GM23248 (cell line): ENCODE results near the gene PTPRU. TPM values are rescaled to one million over a fixed set of nuclear protein-coding genes. Genes with fewer than 3 reads are reported as not detected.

Experiments
- DNase-seq: peaks from one replicate; pipeline ENCODE4 v3.0.0-alpha.2; 2015
- H2AFZ ChIP-seq: fragments of 200-600 bp; sonication (generic); 2 replicates; pipeline ENCODE4 v1.6.1; 2016; ENCODE audit warnings: antibody characterized with exemption
- H3F3A ChIP-seq: fragments of 200-600 bp; sonication (generic); 2 replicates; pipeline ENCODE4 v1.6.1; 2016; ENCODE audit warnings: mild to moderate bottlenecking, antibody characterized with exemption, mixed run types; ENCODE audit not compliant: insufficient read depth
- H3K27ac ChIP-seq: fragments of 200-600 bp; sonication (generic); 2 replicates; pipeline ENCODE4 v1.5.1; 2016; ENCODE audit warnings: mild to moderate bottlenecking
- H3K27me3 ChIP-seq: fragments of 200-600 bp; sonication (generic); replicated peaks from 2 replicates; pipeline ENCODE4 v1.6.1; 2016; ENCODE audit warnings: mild to moderate bottlenecking; ENCODE audit not compliant: insufficient read depth
- H3K36me3 ChIP-seq: fragments of 200-600 bp; sonication (generic); 2 replicates; pipeline ENCODE4 v1.6.1; 2016; ENCODE audit warnings: low read depth, mild to moderate bottlenecking
- H3K4me1 ChIP-seq: fragments of 200-600 bp; sonication (generic); 2 replicates; pipeline ENCODE4 v1.6.1; 2016; ENCODE audit warnings: mild to moderate bottlenecking; ENCODE audit not compliant: insufficient read depth
- H3K4me2 ChIP-seq: fragments of 200-600 bp; sonication (generic); one replicate; pipeline ENCODE4 v1.6.1; 2016; ENCODE audit warnings: mild to moderate bottlenecking; ENCODE audit not compliant: unreplicated experiment
- H3K4me3 ChIP-seq: fragments of 200-600 bp; sonication (generic); 2 replicates; pipeline ENCODE4 v1.5.1; 2016; ENCODE audit warnings: mild to moderate bottlenecking
- H3K79me2 ChIP-seq: fragments of 200-600 bp; sonication (generic); 2 replicates; pipeline ENCODE4 v1.6.1; 2016; ENCODE audit warnings: mild to moderate bottlenecking; ENCODE audit not compliant: insufficient read depth
- H3K9ac ChIP-seq: fragments of 200-600 bp; sonication (generic); 2 replicates; pipeline ENCODE4 v1.6.1; 2016; ENCODE audit warnings: mild to moderate bottlenecking
- H3K9me2 ChIP-seq: fragments of 200-600 bp; sonication (generic); 2 replicates; pipeline ENCODE4 v1.6.1; 2016; ENCODE audit warnings: mixed run types, mild to moderate bottlenecking, moderate library complexity; ENCODE audit not compliant: insufficient read depth
- H3K9me3 ChIP-seq: fragments of 200-600 bp; sonication (generic); one replicate; pipeline ENCODE4 v1.6.1; 2017; ENCODE audit warnings: low read depth
- H4K20me1 ChIP-seq: fragments of 200-600 bp; sonication (generic); 2 replicates; pipeline ENCODE4 v1.6.0; 2016; ENCODE audit not compliant: insufficient read depth
- EZH2 ChIP-seq: fragments of 200-600 bp; sonication (generic); IDR thresholded peaks from 2 replicates; pipeline ENCODE4 v1.6.1; 2018; ENCODE audit warnings: antibody characterized with exemption, mild to moderate bottlenecking; ENCODE audit not compliant: insufficient read depth, poor library complexity, severe bottlenecking
- EZH2phosphoT487 ChIP-seq: fragments of 200-600 bp; sonication (generic); IDR thresholded peaks from 2 replicates; pipeline ENCODE4 v1.6.1; 2018; ENCODE audit warnings: antibody characterized with exemption, moderate library complexity, mild to moderate bottlenecking, low read depth; ENCODE audit not compliant: insufficient read depth
- WGBS, 2 experiments: methylation state at CpG; one replicate each; pipeline ENCODE4 v1.1.6; 2015 to 2017; ENCODE audit warnings: low lambda C conversion rate in 2 of 2, low coverage in 1 of 2; ENCODE audit errors: missing lambda C conversion rate in 2 of 2; 5-methylcytosine and 5-hydroxymethylcytosine counted together
- in situ Hi-C: fragments of 300-500 bp; cut with MboI; formaldehyde crosslinking; loops from 2 replicates; pipeline ENCODE4 v1.15.0; 2020
- polyA plus RNA-seq: library from polyadenylated mRNA; unstranded; fragments of >200 nt; fragmentation: Nextera tagmentation; extraction: Ambion mirVana; gene quantifications from 2 replicates; pipeline ENCODE4 v1.2.1, GENCODE V29; 2016
- total RNA-seq: library from RNA; depleted of rRNA; stranded (reverse); fragments of >200 nt; shearing (Covaris generic); gene quantifications from 2 replicates; pipeline ENCODE4 v1.2.3, GENCODE V29; 2014

The PTPRU gene
- total and polyA plus RNA-seq, 2 experiments from 2014 or later, result 6.2 to 16.8 TPM

- H3K9ac ChIP-seq, result no peak overlapping the region
- DNase-seq, result no peak
- no peak overlapping the region for H2AFZ ChIP-seq
- no peaks in the 10 kb centered on the region for H4K20me1 ChIP-seq
- no peaks in the 10 kb centered on the region for H3K79me2 ChIP-seq
- peaks cover 8% of the 10 kb centered on the region for H3K4me1 ChIP-seq
- H3K36me3 ChIP-seq, result 0 out of 2 replicates have a peak, but pooled peaks cover 10% of the 10 kb centered on the region
- H3K27me3 ChIP-seq, result no peaks in the 10 kb centered on the region
- H3K4me2 ChIP-seq, result no peak overlapping the region
- in situ Hi-C loops, result no loop called here
- TF ChIP-seq EZH2, result no peak
- no peak for TF ChIP-seq EZH2phosphoT487
- no peaks in the 10 kb centered on the region for H3F3A ChIP-seq
- H3K4me3 ChIP-seq, result no peak overlapping the region
- no peak overlapping the region for H3K27ac ChIP-seq
- WGBS, 2 experiments, result 98% methylated on average over 4 of the region's 4 CpGs
- no peaks in the 10 kb centered on the region for H3K9me3 ChIP-seq
- H3K9me2 ChIP-seq, result no peaks in the 10 kb centered on the region
Measured at GRCh38 chr1:29208442-29208841, 27.9 kb upstream of the PTPRU start.

- H3K79me2 ChIP-seq, result no peaks in the 10 kb centered on the region
- no peaks in the 10 kb centered on the region for H3K27me3 ChIP-seq
- H3K9me3 ChIP-seq, result no peaks in the 10 kb centered on the region
- in situ Hi-C loops, result no loop called here
- 72 to 84% methylated on average over 5 of the region's 5 CpGs for WGBS, 2 experiments
- DNase-seq, result peak; percentile 58
- H3K27ac ChIP-seq, result no peak overlapping the region
- H3K4me3 ChIP-seq, result no peak overlapping the region
- H2AFZ ChIP-seq, result no peak overlapping the region
- H3K36me3 ChIP-seq, result 0 out of 2 replicates have a peak, but pooled peaks cover 10% of the 10 kb centered on the region
- H4K20me1 ChIP-seq, result no peaks in the 10 kb centered on the region
- H3F3A ChIP-seq, result no peaks in the 10 kb centered on the region
- TF ChIP-seq EZH2 (no peak), EZH2phosphoT487 (no peak)
- H3K4me1 ChIP-seq, result peaks cover 8% of the 10 kb centered on the region
- no peaks in the 10 kb centered on the region for H3K9me2 ChIP-seq
- no peak overlapping the region for H3K4me2 ChIP-seq
- no peak overlapping the region for H3K9ac ChIP-seq
Measured at GRCh38 chr1:29209173-29209572, 27.1 kb upstream of the PTPRU start.

- H3K4me3 ChIP-seq, result no peak overlapping the region
- no peak for DNase-seq
- H3K9me2 ChIP-seq, result no peaks in the 10 kb centered on the region
- 83 to 84% methylated on average over 7 of the region's 7 CpGs for WGBS, 2 experiments
- H3K9me3 ChIP-seq, result no peaks in the 10 kb centered on the region
- H3K4me2 ChIP-seq, result no peak overlapping the region
- TF ChIP-seq EZH2 (no peak), EZH2phosphoT487 (no peak)
- H2AFZ ChIP-seq, result no peak overlapping the region
- H4K20me1 ChIP-seq, result no peaks in the 10 kb centered on the region
- H3K36me3 ChIP-seq, result peaks cover 15% of the 10 kb centered on the region; the same call in 1 of the 2 replicates
- H3K9ac ChIP-seq, result no peak overlapping the region
- no peak overlapping the region for H3K27ac ChIP-seq
- peaks cover 8% of the 10 kb centered on the region for H3K4me1 ChIP-seq
- in situ Hi-C loops, result no loop called here
- no peaks in the 10 kb centered on the region for H3F3A ChIP-seq
- no peaks in the 10 kb centered on the region for H3K79me2 ChIP-seq
- H3K27me3 ChIP-seq, result no peaks in the 10 kb centered on the region
Measured at GRCh38 chr1:29210278-29211085, 25.8 kb upstream of the PTPRU start.

GRCh38 chr1:29211086-29212030 is 25.0 kb upstream of the PTPRU start:
- Histone ChIP-seq H3K27ac (no peak overlapping the region), H3K9me2 (no peaks in the 10 kb centered on the region), H3K79me2 (no peaks in the 10 kb centered on the region), H3K4me3 (no peak overlapping the region), H3K9me3 (no peaks in the 10 kb centered on the region), H3K36me3 (peaks cover 11% of the 10 kb centered on the region; the same call in 1 of the 2 replicates), H3K4me2 (no peak overlapping the region), H4K20me1 (no peaks in the 10 kb centered on the region), H2AFZ (no peak overlapping the region), H3F3A (no peaks in the 10 kb centered on the region), H3K4me1 (peaks cover 11% of the 10 kb centered on the region), H3K9ac (no peak overlapping the region), H3K27me3 (no peaks in the 10 kb centered on the region)
- TF ChIP-seq EZH2, result no peak
- no peak for TF ChIP-seq EZH2phosphoT487
- DNase-seq, result peak; percentile 19
- WGBS, 2 experiments, result 84 to 86% methylated on average over 12 of the region's 12 CpGs
- in situ Hi-C loops, result no loop called here
